SK-N-SH treated with all-trans-retinoic acid at 6 μM for 48 hours (cell line): ENCODE measurements around the gene TTLL13.

Source experiments
- ATAC-seq: fragments of 200-7000 bp; cut with Tn5 transposase; 3 replicates; pipeline ENCODE4 v1.9.1; 2020; ENCODE audit warnings: mild to moderate bottlenecking, moderate library complexity
- ARNTL ChIP-seq: fragments of 450-650 bp; formaldehyde crosslinking; IDR thresholded peaks from 2 replicates; pipeline ENCODE4 v1.5.0; 2020; ENCODE audit warnings: low read depth, mild to moderate bottlenecking, moderate library complexity, borderline replicate concordance
- CSDC2 ChIP-seq: fragments of 250-450 bp; sonication (Bioruptor Pico); IDR thresholded peaks from 2 replicates; pipeline ENCODE4 v1.5.0; 2020; ENCODE audit warnings: mild to moderate bottlenecking, moderate library complexity
- ESRRG ChIP-seq: fragments of 250-450 bp; sonication (Bioruptor Pico); IDR thresholded peaks from 2 replicates; pipeline ENCODE4 v1.6.1; 2021; ENCODE audit warnings: mild to moderate bottlenecking
- GLIS3 ChIP-seq: fragments of 250-450 bp; sonication (Bioruptor Pico); IDR thresholded peaks from 2 replicates; pipeline ENCODE4 v1.5.0; 2020; ENCODE audit warnings: mild to moderate bottlenecking, moderate library complexity
- ISL1 ChIP-seq: fragments of 250-450 bp; sonication (Bioruptor Pico); IDR thresholded peaks from 2 replicates; pipeline ENCODE4 v2.1.2; 2022; ENCODE audit warnings: mild to moderate bottlenecking, moderate library complexity
- OSR1 ChIP-seq: fragments of 250-450 bp; sonication (Bioruptor Pico); IDR thresholded peaks from 2 replicates; pipeline ENCODE4 v1.8.0; 2022; ENCODE audit warnings: moderate library complexity, mild to moderate bottlenecking, inconsistent platforms
- PPARA ChIP-seq: fragments of 250-450 bp; sonication (Bioruptor Pico); IDR thresholded peaks from 2 replicates; pipeline ENCODE4 v1.5.0; 2020; ENCODE audit warnings: mild to moderate bottlenecking, borderline replicate concordance
- RARB ChIP-seq: fragments of 250-450 bp; sonication (Bioruptor Pico); IDR thresholded peaks from 2 replicates; pipeline ENCODE4 v1.8.0; 2021; ENCODE audit warnings: mild to moderate bottlenecking, moderate library complexity
- TCF4 ChIP-seq: fragments of 250-450 bp; sonication (Bioruptor Pico); IDR thresholded peaks from 2 replicates; pipeline ENCODE4 v1.8.0; 2021; ENCODE audit warnings: mild to moderate bottlenecking, moderate library complexity, borderline replicate concordance
- TOX ChIP-seq: fragments of 250-450 bp; sonication (Bioruptor Pico); IDR thresholded peaks from 2 replicates; pipeline ENCODE4 v1.8.0; 2021; ENCODE audit warnings: mild to moderate bottlenecking, moderate library complexity, borderline replicate concordance
- ZFP3 ChIP-seq: fragments of 250-450 bp; sonication (Bioruptor Pico); IDR thresholded peaks from 2 replicates; pipeline ENCODE4 v1.5.0; 2020; ENCODE audit warnings: mild to moderate bottlenecking, moderate library complexity
- ZFP30 ChIP-seq: fragments of 450-650 bp; formaldehyde crosslinking; IDR thresholded peaks from 2 replicates; pipeline ENCODE4 v1.5.0; 2022; ENCODE audit warnings: mild to moderate bottlenecking, moderate library complexity
- ZNF565 ChIP-seq: fragments of 450-650 bp; formaldehyde crosslinking; conservative IDR thresholded peaks from 2 replicates; pipeline ENCODE4 v1.5.0; 2020; ENCODE audit warnings: low read depth, mild to moderate bottlenecking, moderate library complexity
- ZNF70 ChIP-seq: fragments of 450-650 bp; formaldehyde crosslinking; IDR thresholded peaks from 2 replicates; pipeline ENCODE4 v1.5.0; 2020; ENCODE audit warnings: mild to moderate bottlenecking, moderate library complexity
- ZNF8 ChIP-seq: fragments of 450-650 bp; formaldehyde crosslinking; IDR thresholded peaks from 2 replicates; pipeline ENCODE4 v1.5.0; 2020; ENCODE audit warnings: mild to moderate bottlenecking, moderate library complexity
- TF ChIP-seq, protein P1 (sequence below): fragments of 250-450 bp; sonication (Bioruptor Pico); IDR thresholded peaks from 2 replicates; pipeline ENCODE4 v1.8.0; 2021; ENCODE audit warnings: low read depth, mild to moderate bottlenecking, moderate library complexity, borderline replicate concordance
- TF ChIP-seq, protein P2 (sequence below): fragments of 250-450 bp; sonication (Bioruptor Pico); IDR thresholded peaks from 2 replicates; pipeline ENCODE4 v1.5.1; 2021; ENCODE audit warnings: mild to moderate bottlenecking, moderate library complexity
- TF ChIP-seq, protein P3 (sequence below): fragments of 250-450 bp; sonication (Bioruptor Pico); IDR thresholded peaks from 2 replicates; pipeline ENCODE4 v1.8.0; 2020; ENCODE audit warnings: mild to moderate bottlenecking, moderate library complexity, borderline replicate concordance
- TF ChIP-seq, protein P4 (sequence below): fragments of 250-450 bp; sonication (Bioruptor Pico); IDR thresholded peaks from 2 replicates; pipeline ENCODE4 v1.5.0; 2020; ENCODE audit warnings: mild to moderate bottlenecking, moderate library complexity

The TTLL13 gene

DNA sequence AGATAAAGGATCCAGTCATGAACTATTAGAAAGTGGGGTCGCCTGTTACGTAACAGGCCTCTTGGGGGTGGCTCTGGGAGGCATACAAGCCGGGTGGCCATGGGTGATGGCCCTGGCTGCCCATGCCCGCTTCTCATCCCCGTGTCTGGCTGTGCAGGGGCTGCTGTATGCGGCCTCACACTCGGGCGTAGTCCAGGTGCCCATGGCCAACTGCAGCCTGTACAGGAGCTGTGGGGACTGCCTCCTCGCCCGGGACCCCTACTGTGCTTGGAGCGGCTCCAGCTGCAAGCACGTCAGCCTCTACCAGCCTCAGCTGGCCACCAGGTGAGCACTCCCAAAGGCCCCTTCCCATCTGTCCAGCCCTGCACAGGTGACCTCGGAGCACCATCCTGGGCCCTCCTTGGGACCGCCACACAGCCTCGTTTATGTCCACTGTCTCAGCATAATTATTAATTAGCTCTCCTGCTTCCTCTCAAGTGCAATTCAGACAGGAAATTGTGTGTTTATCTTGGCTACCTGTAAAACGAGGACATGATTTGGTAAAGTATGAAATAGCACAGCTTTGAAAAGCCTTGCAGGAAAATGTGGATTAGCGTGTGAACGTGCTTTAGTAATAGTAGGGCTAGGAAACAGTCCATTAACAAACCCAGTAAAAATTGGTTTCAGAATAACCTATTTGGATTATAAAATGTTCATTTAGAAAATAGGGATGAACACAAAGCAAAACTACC is 23.7 kb upstream of the TTLL13 start:
- ATAC-seq: no peak
- TF ChIP-seq OSR1 (CRISPR knock-in tag) (no peak), ISL1 (CRISPR knock-in tag) (no peak), GLIS3 (CRISPR knock-in tag) (no peak)
- TF ChIP-seq, protein P1, sequence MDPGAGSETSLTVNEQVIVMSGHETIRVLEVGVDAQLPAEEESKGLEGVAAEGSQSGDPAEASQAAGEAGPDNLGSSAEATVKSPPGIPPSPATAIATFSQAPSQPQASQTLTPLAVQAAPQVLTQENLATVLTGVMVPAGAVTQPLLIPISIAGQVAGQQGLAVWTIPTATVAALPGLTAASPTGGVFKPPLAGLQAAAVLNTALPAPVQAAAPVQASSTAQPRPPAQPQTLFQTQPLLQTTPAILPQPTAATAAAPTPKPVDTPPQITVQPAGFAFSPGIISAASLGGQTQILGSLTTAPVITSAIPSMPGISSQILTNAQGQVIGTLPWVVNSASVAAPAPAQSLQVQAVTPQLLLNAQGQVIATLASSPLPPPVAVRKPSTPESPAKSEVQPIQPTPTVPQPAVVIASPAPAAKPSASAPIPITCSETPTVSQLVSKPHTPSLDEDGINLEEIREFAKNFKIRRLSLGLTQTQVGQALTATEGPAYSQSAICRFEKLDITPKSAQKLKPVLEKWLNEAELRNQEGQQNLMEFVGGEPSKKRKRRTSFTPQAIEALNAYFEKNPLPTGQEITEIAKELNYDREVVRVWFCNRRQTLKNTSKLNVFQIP (CRISPR knock-in tag): no peak
- TF ChIP-seq, protein P2, sequence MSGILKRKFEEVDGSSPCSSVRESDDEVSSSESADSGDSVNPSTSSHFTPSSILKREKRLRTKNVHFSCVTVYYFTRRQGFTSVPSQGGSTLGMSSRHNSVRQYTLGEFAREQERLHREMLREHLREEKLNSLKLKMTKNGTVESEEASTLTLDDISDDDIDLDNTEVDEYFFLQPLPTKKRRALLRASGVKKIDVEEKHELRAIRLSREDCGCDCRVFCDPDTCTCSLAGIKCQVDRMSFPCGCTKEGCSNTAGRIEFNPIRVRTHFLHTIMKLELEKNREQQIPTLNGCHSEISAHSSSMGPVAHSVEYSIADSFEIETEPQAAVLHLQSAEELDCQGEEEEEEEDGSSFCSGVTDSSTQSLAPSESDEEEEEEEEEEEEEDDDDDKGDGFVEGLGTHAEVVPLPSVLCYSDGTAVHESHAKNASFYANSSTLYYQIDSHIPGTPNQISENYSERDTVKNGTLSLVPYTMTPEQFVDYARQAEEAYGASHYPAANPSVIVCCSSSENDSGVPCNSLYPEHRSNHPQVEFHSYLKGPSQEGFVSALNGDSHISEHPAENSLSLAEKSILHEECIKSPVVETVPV (CRISPR knock-in tag): no peak

DNA sequence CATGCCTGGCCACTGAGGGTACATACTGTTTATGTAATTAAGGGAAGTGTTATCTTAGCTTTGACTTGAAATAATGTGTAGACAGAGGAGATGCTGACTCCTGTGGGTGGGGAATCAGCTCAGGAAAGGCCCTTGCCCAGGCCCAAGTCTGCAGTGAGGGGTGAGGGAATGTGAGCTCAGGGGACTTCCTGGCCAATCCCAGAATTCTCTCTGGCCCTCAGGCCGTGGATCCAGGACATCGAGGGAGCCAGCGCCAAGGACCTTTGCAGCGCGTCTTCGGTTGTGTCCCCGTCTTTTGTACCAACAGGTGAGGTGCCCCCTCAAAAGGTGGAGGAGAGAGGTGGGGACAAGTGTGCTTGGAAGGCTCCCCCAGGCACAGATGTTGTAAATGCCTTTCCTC is 22.0 kb upstream of the TTLL13 start:
- no peak for ATAC-seq
- TF ChIP-seq, protein P3, sequence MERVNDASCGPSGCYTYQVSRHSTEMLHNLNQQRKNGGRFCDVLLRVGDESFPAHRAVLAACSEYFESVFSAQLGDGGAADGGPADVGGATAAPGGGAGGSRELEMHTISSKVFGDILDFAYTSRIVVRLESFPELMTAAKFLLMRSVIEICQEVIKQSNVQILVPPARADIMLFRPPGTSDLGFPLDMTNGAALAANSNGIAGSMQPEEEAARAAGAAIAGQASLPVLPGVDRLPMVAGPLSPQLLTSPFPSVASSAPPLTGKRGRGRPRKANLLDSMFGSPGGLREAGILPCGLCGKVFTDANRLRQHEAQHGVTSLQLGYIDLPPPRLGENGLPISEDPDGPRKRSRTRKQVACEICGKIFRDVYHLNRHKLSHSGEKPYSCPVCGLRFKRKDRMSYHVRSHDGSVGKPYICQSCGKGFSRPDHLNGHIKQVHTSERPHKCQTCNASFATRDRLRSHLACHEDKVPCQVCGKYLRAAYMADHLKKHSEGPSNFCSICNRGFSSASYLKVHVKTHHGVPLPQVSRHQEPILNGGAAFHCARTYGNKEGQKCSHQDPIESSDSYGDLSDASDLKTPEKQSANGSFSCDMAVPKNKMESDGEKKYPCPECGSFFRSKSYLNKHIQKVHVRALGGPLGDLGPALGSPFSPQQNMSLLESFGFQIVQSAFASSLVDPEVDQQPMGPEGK: no peak
- TF ChIP-seq OSR1 (CRISPR knock-in tag) (no peak), RARB (no peak), TOX (CRISPR knock-in tag) (no peak), ZFP30 (no peak), CSDC2 (CRISPR knock-in tag) (no peak), ZNF70 (no peak), ZFP3 (CRISPR knock-in tag) (no peak), GLIS3 (CRISPR knock-in tag) (no peak), ZNF565 (CRISPR knock-in tag) (no peak)

DNA sequence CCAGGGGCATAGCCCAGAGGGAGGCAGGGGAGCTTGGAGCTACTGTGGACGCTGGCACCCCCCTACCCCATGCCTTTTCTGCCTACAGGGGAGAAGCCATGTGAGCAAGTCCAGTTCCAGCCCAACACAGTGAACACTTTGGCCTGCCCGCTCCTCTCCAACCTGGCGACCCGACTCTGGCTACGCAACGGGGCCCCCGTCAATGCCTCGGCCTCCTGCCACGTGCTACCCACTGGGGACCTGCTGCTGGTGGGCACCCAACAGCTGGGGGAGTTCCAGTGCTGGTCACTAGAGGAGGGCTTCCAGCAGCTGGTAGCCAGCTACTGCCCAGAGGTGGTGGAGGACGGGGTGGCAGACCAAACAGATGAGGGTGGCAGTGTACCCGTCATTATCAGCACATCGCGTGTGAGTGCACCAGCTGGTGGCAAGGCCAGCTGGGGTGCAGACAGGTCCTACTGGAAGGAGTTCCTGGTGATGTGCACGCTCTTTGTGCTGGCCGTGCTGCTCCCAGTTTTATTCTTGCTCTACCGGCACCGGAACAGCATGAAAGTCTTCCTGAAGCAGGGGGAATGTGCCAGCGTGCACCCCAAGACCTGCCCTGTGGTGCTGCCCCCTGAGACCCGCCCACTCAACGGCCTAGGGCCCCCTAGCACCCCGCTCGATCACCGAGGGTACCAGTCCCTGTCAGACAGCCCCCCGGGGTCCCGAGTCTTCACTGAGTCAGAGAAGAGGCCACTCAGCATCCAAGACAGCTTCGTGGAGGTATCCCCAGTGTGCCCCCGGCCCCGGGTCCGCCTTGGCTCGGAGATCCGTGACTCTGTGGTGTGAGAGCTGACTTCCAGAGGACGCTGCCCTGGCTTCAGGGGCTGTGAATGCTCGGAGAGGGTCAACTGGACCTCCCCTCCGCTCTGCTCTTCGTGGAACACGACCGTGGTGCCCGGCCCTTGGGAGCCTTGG is 21.3 kb upstream of the TTLL13 start:
- TF ChIP-seq ZFP30: no peak
- no peak for TF ChIP-seq PPARA (CRISPR knock-in tag)
- TF ChIP-seq TCF4 (CRISPR knock-in tag): no peak
- TF ChIP-seq, protein P4, sequence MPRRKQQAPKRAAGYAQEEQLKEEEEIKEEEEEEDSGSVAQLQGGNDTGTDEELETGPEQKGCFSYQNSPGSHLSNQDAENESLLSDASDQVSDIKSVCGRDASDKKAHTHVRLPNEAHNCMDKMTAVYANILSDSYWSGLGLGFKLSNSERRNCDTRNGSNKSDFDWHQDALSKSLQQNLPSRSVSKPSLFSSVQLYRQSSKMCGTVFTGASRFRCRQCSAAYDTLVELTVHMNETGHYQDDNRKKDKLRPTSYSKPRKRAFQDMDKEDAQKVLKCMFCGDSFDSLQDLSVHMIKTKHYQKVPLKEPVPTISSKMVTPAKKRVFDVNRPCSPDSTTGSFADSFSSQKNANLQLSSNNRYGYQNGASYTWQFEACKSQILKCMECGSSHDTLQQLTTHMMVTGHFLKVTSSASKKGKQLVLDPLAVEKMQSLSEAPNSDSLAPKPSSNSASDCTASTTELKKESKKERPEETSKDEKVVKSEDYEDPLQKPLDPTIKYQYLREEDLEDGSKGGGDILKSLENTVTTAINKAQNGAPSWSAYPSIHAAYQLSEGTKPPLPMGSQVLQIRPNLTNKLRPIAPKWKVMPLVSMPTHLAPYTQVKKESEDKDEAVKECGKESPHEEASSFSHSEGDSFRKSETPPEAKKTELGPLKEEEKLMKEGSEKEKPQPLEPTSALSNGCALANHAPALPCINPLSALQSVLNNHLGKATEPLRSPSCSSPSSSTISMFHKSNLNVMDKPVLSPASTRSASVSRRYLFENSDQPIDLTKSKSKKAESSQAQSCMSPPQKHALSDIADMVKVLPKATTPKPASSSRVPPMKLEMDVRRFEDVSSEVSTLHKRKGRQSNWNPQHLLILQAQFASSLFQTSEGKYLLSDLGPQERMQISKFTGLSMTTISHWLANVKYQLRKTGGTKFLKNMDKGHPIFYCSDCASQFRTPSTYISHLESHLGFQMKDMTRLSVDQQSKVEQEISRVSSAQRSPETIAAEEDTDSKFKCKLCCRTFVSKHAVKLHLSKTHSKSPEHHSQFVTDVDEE (CRISPR knock-in tag): no peak
- ATAC-seq: no peak

DNA sequence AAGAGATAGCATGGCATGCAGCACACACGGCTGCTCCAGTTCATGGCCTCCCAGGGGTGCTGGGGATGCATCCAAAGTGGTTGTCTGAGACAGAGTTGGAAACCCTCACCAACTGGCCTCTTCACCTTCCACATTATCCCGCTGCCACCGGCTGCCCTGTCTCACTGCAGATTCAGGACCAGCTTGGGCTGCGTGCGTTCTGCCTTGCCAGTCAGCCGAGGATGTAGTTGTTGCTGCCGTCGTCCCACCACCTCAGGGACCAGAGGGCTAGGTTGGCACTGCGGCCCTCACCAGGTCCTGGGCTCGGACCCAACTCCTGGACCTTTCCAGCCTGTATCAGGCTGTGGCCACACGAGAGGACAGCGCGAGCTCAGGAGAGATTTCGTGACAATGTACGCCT is 20.4 kb upstream of the TTLL13 start:
- ATAC-seq: no peak
- no peak for TF ChIP-seq RARB
- no peak for TF ChIP-seq OSR1 (CRISPR knock-in tag)
- no peak for TF ChIP-seq CSDC2 (CRISPR knock-in tag)
- no peak for TF ChIP-seq ZFP3 (CRISPR knock-in tag)
- TF ChIP-seq ARNTL (CRISPR knock-in tag): no peak
- TF ChIP-seq, protein P4 (CRISPR knock-in tag): no peak
- no peak for TF ChIP-seq ESRRG (CRISPR knock-in tag)
- no peak for TF ChIP-seq PPARA (CRISPR knock-in tag)
- TF ChIP-seq ZNF70: no peak
- TF ChIP-seq, protein P3: no peak
- TF ChIP-seq ZNF8: no peak
- no peak for TF ChIP-seq GLIS3 (CRISPR knock-in tag)
